Activated CD8-positive, alpha-beta memory T cell treated with anti-CD3 and anti-CD28 coated beads, Interleukin-2, amount 50 U/mL, for 48 hours (primary cell): Measurements from ENCODE around the gene MYL9.
A peak's percentile ranks its signal among the peaks of the same experiment; 100 is the strongest.
"Not testable (repeated sequence)": the region's sequence is repeated elsewhere in the genome, so short reads cannot be mapped to it uniquely, and the experiment has no call there.

Source experiments
- DNase-seq: peaks from one replicate; pipeline ENCODE4 v3.0.0-alpha.2; 2020

The MYL9 gene

DNA sequence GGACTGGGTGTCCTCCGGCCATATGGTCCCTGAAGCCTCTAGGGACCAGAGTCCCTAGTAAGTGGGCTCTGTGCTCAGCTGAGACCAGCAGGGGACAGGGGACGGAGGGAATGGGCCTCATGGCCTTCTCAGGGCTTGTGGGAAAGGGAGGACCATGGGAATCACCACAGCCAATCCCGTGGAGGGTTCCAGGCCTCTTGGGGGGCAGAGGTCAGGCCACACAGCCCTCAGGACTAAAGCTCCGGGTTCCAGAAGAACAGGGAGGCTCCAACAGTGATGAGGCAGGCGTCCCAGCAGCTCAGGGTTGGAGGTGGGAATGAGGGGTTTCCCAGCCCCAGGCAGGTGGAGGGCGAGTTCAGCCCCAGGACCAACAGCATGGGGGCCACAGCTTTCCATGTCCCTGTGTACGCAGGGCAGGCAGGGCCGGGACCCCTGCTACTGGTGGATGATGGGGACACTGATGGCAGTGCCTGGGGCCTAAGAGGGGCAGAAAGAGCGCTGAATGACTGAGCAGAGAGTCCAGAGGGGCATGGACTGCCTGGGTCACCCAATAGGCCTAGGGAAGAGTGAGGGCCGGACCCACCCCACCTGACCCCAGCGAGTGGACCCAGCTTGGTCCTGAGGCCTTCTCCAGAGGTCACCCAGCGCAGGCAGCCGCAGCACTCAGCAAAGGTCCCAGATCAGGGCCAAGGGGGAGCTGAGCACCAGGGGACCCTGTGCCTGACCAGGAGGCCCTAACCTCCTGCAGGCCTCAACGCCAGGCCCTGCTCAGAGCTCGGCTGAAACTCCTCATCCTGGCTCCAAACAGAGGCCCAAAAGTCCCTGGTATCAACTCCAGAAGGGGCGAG lies 8.8 kb downstream of the MYL9 start:
- DNase-seq = no peak

DNA sequence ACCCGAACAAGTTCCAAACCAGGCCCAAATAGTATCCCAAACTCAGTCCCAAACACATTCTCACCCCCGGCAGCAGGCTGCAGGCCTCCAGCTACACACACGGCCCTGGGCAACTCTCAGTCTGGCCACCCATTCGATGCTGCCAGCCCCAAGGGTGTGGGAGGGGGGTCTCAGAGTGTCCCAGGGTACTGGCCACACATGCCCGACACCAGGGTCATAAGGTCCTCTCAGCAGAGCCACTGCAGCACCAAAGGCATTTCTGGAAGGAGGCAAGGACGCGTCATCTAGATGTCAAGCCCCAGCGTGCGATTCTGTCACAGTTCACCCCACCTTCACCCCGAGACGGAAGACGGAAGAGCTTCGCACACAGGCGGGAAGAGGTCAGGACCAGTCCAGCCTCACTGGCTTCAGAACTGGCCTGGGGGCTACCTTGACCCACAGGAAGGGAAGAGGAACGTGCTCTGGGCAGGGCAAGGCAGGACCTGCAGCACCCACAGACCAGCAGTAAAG lies 9.5 kb downstream of the MYL9 start:
- DNase-seq = no peak

GRCh38 chr20:36555248-36555647 lies 13.9 kb downstream of the MYL9 start:
- DNase-seq = no peak

DNA sequence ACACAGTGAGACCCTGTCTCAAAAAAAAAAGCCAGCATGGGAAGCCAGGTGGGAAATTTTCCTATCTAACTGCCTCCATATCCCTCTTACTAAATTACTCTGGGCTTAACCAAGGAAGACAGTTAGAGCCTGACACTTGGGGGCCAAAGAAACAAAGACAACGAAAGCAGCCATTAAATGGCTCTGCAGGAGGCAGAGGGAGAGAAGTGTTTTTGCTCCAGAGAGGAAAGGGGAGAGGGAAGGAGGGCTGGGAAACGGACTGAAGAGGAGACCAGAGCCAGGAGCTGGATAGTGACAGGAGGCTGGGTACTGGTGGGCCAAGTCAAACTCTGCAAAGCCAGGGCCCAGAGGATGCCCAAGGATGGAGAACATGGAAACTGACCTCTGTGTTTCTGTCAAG lies 21.4 kb downstream of the MYL9 start:
- DNase-seq = no peak

DNA sequence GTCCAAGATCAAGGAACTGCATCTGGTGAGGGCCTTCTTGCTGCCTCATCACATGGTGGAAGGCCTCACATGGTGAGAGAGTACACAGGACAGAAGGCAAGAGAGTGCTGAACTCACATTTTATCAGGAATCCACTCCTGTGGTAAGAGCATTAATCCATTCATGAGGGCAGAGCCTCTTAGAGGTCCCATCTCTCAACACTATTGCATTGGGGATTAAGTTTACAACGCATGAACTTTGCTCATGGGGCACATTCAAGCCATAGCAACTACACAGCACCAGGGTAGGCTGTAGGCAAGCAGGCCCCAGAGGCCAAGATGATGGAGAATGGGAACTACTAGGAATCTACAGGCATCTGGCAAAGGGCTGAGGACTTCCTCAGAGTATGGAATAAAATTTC lies 22.1 kb downstream of the MYL9 start:
- no peak for DNase-seq

GRCh38 chr20:36564078-36564725 lies 22.9 kb downstream of the MYL9 start:
- DNase-seq = not testable (repeated sequence)

DNA sequence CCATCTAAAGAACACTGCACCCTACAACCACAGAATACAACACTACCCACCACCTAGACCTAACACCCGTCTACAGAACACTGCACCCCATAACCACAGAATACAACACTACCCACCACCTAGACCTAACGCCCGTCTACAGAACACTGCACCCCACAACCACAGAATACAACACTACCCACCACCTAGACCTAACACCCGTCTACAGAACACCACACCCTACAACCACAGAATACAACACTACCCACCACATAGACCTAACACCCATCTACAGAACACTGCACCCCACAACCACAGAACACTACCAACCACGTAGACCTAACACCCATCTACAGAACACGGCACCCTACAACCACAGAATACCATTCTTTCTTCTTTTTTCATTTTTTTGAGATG lies 23.4 kb downstream of the MYL9 start:
- not testable (repeated sequence) for DNase-seq

DNA sequence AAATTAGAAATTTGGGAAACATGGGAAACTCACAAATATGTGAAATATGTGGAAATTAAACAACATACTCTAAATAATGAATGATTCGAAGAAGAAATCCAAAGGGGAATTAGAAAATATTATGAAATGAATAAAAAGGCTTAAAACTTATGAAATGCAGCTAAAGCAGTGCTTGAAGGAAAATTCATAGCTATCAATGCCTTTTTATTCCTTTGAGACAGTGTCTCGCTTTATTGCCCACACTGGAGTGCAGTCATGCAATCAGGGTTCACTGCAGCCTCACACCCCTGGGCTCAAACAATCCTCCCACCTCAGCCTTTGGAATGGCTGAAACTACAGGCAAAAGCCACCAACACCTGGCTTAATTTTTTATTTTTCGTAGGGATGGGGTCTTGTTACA lies 24.2 kb downstream of the MYL9 start:
- DNase-seq = no peak

DNA sequence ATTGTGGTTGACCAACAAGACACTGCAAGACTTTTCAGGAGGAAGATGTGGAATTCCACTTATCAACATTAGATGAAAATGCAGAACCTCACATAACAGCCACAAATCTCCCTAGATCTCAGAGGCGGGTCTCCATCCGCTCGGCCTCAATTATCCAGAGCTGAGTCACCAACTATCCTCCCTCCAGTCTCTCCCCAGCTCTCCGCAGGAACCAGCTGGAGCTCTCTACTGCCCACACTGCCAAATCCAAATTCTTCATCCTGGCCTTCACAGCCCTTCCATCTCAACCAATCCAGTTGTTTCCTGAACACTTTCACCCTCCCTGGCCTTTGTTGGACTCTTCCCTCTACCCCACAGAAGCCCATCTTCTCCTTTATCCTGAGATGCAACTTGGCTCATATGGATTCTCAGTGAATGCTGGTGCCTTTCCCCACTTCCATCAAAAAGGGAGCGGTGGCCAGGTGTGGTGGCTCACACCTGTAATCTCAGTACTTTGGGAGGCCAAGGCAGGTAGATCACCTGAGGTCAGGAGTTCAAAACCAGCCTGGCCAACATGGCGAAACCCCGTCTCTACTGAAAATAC lies 28.6 kb downstream of the MYL9 start:
- DNase-seq = no peak

DNA sequence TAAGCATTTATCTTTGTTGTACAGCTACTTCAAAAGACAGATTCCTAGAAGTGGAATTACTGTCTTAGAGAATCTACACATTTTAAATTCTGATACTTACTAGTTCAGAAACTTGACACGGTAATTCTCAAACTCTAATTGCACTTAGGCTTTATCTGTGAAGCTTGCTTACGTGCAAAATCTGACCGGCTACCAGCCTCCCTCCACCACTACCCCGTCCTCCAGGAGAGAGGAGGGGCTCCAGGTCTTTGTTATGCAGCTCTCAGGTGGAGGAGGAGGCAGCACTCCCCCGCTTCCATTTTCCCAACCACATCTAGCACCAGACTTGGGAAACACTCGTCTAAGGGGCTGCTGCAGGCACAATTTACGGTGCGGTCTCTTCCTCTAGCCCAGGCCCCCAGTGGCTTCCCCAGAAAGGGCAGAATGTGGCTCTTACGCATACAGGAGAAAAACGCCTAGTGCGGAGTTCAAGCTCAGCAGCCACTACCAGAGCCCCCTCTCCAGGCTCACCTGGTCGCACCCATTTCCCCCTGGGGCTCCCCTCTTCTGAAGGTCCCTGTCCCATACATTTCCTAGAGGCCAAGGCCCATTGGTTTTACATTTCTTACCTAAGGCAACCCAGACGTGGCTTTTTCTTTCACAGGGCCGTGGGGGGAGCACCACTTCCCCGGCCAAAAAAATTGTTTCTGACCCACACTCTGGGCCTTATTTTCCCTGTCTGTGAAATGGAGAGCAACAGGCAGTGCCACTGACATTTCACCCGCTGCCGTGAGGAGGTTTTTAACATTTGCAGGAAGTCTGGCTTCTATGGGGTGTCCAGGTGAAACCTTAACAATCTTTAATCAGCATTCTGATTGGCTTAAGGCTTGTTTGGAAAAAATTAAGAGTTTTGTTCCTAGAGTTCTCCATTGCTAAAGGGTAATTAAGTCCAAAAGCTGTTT lies 30.5 kb downstream of the MYL9 start:
- DNase-seq = no peak

GRCh38 chr20:36572701-36573102 lies 31.4 kb downstream of the MYL9 start:
- peak; percentile 87 for DNase-seq

- DNase-seq = peak; percentile 95
Observed at GRCh38 chr20:36573103-36573797, 31.9 kb downstream of the MYL9 start, which contains the start of gene TGIF2. TSS of gene TGIF2 (plus strand) at chr20:36573597. CDS start at chr20:36578775, 5,178 bp downstream.

DNA sequence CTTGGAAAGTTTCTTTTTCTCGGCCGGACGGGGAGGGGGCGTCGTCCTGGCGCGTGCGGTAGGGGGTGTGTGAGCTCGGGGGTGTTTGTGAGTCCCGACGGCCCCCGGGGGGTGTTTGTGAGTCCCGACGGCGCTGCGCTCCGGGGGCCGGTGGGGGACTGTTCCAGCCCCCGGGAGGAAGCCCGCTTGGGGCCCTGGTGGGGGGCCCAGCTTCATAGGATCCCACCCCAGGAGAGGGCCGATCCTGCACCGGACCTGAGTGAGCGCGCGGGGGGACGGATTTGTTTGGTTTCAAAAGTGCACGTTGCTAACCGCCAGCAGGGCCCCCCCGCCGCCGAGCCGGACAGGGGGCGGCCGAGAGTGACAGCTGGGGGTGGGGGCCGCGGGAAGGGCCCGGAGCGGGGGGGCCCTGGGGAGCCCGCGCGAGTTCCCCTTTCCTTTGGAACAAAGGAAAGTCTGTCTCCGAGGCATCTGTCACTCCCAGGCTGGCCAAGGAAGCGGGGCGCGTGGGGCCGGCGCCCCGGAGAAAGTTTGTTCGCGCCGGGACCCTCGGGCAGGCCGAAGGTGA lies 32.6 kb downstream of the MYL9 start:
- DNase-seq = peak; percentile 74

DNA sequence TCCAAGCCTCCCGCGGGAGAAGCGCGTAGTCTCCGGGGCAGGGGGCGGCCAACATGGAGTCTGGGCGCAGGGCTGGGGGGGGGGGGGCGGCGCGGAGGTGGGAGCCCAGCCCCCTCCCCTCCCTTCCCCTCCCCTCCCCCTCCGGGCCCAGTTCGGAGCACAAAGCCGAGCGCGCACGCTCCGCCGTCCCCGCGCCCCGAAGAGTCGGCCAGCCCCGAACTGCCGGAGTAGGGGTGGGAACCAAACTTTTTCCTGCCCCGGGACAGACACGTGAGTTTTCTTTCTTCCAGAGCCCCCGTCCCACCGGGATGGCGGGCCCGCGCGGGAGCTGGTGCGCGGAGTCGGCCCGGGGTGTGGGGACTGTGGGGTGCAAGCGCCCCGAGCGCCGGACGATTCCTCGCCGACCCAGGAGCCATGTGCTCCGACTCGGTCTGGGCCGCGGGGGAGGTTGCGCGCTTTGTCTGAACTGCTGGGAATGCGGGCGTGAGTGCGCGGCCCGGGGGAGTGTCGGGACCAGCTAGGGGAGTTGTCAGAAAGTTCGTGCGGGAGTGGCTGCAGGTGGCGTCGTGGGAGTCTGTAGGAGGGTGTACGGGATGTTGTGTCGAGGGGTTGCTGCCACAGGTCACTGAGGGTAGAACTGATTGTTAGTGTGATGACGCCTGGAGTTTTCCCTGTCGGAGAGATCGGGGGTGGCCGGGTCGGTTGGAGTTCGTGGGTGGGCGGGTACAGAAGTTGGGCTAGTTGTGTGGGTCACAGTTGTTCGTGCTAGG lies 33.2 kb downstream of the MYL9 start:
- DNase-seq = peak; percentile 76

GRCh38 chr20:36576081-36576445 lies 34.7 kb downstream of the MYL9 start:
- no peak for DNase-seq

- no peak for DNase-seq
Observed at GRCh38 chr20:36578356-36579041, 37.2 kb downstream of the MYL9 start.

DNA sequence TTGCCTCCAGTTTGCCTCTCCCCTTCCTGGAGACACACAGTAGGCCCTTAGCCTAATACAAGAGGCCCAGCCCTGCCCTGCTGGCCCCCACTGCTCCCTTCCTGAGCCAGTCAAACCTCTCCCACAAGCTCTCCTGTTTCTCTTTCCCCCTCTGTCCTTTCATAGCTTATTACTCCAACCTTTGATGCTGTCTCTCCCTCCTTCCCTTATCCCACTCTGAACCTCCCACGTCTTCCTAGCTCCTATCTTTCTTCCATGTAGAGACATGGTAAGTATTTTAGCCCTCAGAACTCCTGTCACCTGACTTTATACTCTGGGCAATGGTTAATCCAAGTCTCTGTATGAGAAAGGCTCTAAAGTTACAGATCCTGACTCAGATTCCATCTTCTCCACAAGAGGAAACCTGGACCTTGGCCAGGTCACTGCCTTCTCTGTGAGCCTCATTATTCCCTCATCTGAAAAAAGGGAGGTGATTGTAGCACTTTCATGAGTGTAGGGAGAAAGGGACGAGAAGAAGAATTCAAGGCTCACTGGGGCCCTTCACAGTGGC lies 38.8 kb downstream of the MYL9 start:
- no peak for DNase-seq

- DNase-seq = no peak
Observed at GRCh38 chr20:36582322-36582721, 41.0 kb downstream of the MYL9 start.

GRCh38 chr20:36582821-36583220 lies 41.5 kb downstream of the MYL9 start:
- DNase-seq = no peak

DNA sequence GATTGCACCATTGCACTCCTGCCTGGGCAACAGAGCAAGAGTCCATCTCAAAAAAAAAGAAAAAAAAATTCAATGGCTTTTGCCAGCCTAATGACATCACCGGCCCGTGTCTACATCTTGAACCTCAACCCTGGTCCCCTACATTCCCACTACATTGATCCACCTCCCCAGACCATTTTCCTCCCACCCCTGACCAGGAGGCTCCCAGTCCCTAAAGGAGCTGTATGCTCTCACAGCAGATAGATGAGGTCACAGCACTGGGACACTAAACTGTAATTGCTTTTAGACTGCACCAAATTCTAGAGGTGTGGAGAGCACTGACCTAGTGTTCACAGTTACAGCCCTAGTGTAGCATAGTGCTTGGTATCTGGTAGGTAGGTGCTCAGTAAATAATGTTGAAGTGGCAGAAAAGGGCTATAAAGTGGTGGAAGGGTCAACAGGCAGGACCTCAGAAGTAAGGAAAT lies 42.7 kb downstream of the MYL9 start:
- DNase-seq = no peak
